Left forelimb (tissue), 1 donor: Measurements from ENCODE around the gene GMPR2.
"Not testable (repeated sequence)": the region's sequence is repeated elsewhere in the genome, so short reads cannot be mapped to it uniquely, and the experiment has no call there.

ENCODE experiments used
- DNase-seq: peaks from one replicate; pipeline ENCODE4 v3.0.0-alpha.2; 2018; ENCODE audit warnings: low spot score

Gene GMPR2

DNA sequence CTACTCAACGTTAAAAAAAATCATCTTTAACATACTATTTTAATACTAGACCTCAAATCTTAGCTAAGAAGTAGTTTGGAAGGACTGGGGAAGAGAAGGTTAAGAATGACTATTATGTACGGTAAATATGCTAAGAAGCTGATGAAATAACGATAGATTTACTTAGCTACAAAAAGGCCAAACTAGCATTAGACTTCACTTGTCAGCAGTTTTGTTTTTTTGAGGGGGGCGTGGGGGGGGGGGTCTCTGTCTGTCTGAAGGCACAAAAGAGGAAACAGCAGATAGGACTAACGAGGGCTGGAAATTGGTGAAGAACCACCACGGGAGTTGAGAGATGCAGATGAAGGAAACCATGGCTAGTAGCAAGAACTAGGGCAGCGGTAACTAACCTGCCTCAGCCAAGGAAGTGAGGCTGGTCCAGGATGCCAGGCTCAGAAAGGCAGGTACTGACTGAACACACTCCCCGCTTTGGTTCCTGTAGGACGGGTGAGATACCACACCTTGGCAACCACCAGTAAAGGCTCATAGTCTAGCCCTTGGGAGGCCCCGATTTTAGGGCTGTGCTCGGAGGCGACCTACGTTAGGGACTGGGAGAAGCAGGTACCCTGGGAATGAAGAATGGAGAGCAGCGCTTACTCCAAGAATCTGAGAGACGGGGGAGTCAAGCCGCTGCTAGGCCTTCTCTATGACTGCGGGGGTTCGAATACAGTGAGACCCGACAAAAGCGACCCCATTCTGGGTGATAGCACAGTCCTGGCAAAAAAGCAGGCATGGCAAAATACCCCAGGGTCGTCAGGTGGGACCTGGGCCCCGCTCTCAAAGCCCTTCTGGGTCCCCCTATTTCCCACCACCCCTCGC is 1.2 kb upstream of the GMPR2 start:
- DNase-seq, result no peak

DNA sequence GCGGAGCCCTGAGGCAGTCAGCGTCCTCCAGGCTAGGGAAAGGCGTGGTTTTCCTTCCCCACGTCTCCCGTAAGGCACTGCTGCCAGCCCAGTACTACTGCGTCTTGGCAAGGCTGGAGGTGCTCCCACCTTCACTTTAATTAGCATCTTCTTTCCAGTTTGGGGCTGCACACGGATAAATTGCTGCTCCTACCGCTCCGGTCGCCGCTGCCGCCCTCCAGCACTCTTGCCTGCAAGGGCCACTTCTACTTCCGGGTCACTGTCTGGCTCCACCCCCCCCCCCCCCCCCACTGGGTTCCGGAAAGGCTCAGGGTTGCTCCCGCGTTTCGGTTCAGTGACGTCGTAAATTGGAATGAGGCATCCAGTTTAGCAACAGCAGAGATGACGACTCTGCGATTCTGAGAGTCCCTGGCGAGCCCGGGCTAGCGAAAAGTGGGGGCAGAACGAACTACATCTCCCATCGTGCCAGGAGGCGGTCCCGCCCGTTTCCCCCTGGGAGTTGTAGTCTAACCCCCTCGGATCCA is 546 bp upstream of the GMPR2 start, which contains the start of gene NEDD8:
NEDD8 (minus strand) TSS at position 247 of the 524 bp plus-strand sequence; CDS start at position 147, 100 bp downstream.
- peak; percentile 97 for DNase-seq

DNA sequence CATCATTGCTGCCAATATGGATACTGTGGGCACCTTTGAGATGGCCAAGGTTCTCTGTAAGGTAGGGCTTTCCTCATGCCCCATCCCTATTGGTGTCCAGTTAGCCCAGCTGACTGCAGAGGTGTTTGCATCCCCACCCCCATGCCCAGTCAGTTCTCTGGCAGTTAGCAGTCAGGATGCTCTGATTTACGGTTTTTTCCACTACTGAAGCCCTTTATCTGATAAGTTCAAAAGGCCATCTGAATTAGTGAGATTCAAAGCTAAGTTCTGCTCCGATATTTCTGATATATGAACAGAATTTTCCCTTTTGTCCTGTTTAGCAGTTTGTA is 773 bp downstream of the GMPR2 start:
- no peak for DNase-seq

DNA sequence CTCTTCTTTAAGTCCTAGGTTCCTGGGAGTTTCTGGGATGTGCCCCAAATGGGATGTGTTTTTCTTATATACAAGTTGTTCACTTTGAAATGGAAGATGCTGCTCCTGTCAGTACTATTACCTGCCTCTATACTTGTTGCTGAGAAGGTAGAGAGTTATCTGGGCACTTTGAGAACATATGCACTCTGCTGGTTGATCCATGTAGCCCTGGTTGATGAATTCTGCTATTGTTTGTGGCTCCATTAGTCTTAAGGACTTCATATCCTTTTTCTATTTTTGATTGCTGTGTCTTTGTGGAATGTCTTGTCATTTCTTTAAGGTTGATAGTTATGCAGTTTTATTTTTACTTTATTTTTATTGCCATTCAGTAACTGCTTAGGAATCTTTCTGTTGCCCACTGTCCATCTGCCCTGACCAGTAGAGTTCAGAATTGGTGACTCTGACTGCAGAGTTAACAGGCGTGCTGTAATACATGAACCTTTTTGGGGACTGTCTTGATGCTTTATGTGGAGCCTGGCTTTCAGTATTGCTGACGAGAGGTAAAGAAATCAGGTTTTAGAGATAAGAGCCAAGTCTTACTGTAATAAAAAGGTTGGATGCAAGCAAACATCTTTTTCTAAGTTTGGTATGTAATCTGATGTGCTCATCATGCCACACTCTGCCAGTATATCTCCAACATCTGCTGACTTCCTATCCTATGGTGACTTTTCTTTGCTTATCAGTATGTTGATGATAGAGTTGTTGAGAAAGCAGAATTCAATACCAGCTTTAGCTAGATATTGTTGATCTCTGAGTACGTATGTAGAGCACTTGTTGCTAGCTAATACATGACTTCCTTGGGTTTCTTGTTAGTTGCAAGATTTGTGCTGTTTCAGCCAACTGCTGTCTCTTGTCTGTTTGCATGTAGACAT is 1.6 kb downstream of the GMPR2 start:
- DNase-seq, result no peak

DNA sequence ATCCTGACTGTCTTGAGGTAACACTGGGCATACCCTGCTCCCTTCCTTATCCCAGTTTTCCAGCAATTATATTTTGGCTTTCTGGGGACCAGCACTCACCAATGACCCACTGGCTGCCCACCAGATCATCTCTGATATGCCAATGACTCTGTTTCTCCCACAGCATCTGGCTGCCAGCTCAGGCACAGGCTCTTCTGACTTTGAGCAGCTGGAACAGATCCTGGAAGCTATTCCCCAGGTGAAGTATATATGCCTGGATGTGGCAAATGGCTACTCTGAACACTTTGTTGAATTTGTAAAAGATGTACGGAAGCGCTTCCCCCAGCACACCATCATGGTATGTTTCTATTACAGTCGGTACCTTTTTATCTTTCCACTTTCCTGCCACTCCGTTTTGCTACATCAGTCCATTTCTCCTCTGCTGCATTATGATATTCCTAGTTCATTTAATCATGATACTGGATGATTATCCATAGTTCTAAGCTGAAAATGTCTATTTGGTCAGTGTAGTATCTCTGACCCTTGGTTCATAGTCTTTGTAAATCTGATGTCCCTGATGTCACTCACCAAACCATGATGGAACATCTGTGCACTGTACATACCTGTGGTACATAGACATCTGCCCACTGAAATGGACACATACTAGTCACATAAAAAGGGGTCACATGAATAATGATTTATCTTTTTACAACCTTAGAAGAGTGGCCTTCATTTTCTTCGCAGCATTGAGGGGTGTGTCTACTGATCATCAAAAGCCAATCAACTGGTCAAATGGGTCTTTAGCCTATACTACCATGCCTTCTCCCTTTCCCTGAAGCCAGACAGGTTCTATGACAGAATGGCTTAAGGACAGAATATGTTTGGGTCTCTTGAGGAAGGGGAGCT is 3.3 kb downstream of the GMPR2 start:
- no peak for DNase-seq

DNA sequence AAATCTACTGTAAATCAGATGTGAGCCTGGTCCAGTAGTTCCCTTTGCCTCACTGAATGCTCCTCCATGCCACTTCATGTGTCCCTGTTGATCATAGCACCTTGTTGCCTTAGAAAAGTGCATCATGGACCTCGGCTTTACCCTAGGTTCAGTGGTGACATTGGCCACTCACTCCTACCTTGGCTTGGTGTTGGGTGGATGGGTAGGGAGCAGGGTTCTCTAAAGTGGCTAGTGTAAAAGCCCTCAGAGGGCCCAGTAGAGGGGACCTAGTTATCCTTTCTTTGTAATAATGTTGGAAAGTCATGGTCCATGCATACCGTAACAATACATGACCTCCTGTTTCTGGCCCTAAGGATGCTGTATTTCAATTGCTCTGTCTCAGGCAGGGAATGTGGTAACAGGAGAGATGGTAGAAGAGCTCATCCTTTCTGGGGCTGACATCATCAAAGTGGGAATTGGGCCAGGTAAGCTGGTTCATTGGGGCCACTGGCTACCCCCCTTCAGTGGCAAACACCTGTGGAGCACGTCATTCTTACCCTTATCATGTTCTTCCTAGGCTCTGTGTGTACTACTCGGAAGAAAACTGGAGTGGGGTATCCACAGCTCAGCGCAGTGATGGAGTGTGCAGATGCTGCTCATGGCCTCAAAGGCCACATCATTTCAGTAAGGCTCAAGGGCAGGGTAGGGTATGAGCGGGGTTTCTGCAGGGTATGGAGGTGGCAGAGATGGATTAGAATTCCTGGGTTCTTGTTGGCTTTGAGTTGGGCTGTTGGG is 4.1 kb downstream of the GMPR2 start:
- no peak for DNase-seq

DNA sequence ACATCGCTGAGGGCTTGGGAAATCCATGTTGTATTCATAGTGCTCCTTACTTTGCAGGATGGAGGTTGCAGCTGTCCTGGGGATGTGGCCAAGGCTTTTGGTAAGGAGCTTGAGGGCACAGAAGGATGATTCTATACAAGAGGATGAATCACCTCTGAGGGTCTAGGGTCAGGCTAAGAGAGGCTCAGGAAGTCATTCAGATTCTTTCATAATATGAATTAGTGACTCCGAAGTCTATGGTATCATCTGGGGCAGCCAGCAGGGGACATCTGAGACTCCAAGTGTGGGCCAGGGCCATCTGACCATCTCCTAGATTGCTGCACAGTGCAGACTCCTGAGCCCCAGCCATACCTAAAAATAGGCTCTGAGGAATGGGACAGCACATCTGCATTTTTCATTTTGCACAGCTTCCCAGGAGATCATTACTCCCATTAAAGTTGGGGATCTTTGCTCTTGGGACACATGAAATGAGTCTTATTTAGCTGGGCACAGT is 4.8 kb downstream of the GMPR2 start:
- DNase-seq, result no peak

DNA sequence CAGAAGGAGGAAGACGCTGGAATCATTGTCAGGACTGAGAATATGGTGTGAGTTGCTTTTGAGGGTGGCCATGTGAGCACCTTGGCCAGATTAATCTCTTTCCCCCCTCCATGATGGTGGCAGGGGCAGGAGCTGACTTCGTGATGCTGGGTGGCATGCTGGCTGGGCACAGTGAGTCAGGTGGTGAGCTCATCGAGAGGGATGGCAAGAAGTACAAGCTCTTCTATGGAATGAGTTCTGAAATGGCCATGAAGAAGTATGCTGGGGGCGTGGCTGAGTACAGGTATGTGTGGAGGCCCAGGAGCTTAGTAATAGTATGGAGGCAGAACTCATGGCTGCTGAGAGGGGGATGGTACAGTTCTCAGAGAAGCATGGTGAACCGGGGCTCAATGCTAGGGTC is 5.4 kb downstream of the GMPR2 start:
- no peak for DNase-seq

DNA sequence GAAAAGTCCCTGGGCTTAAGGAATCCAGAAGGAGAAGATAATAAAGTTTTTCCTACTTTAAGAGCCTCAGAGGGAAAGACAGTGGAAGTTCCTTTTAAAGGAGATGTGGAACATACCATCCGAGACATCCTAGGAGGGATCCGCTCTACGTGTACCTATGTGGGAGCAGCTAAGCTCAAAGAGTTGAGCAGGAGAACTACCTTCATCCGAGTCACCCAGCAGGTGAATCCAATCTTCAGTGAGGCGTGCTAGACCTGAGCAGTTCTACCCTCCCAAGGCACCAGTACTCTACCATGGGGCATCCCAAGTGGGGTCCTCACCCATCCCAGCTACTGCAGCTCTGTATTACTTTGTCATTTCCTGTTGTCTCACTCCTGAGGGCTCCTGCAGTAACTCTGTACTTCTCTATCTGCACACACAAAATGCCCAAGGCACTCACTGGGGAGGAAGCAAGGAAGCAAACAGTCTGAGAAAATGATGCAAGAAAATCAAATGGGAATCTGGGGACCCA is 5.9 kb downstream of the GMPR2 start:
- no peak for DNase-seq

DNA sequence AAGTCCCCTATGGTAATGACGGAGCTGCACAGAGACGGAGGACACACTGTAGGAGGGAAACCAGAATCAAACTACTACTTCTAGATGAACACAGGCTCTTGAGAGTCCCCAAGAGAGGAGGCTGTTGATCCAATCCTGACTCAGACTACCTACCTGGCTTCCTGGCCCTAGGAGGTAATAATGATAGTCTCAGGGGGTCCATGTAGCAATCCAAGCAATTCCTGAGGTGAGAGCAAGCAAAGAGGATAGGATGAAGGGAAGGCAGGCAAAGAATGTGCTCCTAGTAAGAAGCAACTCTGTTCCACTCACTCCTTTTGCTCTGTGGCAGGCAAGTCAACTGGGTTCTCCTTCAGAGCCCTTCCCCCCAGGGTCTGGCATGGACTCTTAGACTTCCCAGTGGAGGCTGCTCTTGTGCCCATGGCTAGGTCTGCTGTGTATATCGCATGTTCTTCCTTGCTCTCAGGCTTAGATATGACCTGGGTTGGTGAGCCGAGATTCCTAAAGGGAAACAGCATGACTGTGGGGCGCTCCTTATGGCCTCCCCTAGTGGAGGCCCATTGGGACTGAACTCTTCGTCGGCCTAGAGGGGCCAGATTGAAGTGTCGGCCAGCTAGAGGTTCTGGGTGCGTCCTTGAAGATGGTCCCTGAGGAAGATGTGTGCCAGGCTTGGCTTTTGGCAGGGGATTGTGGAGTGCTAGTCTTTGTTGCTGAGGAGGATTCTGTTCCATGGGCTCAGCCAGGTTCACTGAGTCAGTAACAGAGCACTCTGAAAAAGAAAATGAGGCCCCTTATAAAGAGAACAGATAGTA is 7.6 kb downstream of the GMPR2 start:
- DNase-seq, result no peak

DNA sequence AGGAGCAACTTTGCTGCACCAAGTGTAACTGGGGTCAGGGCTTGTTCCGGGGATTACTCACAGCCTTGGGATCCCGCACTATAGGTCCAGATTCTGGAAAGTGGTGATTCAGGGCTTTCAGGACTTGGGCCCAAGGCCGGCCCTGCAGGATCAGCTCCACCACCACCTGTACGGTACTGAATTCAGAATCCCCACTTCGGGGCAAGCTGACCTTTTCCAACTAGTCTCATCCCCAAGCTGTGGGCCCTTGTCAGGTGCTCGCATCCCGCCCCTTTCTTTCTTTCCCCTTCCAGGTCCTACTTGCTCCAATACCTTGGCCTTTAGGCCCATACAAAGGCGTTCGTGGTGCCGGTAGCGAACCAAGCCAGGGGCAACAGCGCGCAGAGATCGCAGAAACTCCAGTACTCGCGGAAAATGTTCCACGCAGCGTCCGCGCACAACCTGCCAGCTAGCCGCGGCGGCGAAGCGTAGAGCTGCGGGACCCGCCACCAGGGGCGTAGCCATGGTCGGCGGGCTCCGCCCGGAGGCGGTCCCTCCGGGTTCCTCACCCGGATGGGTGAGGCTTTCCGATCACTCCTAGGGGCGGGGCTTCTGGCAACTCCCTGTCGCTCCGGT is 9.2 kb downstream of the GMPR2 start:
- DNase-seq, result no peak

DNA sequence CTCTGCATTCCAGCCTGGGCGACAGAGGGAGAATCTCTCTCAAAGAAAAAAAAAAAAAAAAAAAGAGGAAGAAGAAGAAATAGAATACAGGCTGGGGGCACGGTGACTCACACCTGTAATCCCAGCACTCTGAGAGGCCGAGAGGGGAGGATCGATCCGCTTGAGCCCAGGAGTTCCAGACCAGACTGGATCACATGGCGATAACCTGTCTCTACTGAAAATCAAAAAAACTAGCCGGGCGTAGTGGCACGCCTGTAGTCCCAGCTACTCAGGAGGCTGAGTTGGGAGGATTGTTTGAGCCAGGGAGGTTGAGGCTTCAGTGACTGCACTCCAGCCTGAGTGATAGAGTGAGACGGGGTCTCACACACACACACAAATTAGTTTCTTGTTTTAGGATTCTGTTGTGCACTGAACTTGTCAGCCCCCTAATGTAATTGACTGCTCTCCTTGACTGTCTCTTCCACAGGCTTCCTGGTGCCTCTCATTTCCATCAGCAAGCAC is 10.7 kb downstream of the GMPR2 start:
- no peak for DNase-seq

DNA sequence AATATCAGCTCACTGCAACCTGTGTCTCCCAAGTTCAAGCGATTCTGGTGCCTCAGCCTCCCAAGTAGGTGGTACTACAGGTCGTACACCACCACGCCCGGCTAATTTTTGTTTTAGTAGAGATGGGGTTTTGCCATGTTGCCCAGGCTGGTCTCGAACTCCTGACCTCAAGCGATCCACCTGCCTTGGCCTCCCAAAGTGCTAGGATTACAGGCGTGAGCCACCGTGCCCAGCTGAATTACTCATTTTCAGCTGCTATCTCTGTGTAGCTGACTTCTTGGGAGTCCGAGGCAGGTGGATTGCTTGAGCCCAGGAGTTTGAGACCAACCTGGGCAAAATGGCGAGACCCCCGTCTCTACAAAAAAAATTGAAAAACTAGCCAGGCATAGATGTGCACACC is 12.6 kb downstream of the GMPR2 start:
- DNase-seq, result not testable (repeated sequence)

DNA sequence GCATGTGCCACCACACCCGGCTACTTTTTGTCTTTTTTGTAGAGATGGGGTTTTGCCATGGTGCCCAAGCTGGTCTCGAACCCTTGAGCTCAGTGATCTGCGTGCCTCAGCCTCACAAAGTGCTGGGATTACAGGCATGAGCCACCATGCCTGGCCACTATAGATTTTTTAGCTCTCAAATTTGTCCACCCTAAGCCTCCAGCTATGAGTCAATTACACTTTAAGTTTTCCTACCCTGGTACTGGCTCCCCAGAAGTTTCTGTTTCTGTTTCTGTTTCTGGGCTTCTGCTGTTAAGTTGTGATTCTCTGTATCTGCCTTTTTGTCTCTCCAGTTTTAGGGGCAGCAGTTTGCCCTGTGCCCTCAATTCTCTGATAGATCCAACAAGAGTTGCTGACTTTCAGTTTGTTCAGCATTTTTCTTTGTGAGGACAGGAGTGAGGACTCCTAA is 14.1 kb downstream of the GMPR2 start:
- DNase-seq, result no peak

DNA sequence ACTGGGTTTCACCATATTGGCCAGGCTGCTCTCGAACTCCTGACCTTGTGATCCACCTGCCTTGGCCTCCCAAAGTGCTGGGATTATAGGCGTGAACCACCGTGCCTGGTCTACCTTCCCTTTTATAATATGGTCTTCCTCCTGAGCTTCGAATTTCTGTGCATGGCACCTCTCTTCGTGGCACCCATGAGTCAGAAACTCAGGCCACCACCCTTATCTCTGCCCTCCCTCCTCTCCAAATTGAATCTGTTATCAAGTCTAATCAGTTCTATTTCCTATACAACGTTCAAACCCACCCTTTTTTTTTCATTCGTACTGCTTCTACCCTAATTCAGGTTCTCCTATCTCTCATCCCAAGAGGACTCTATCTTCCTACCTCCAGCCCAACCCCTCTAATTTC is 14.7 kb downstream of the GMPR2 start:
- DNase-seq, result no peak

DNA sequence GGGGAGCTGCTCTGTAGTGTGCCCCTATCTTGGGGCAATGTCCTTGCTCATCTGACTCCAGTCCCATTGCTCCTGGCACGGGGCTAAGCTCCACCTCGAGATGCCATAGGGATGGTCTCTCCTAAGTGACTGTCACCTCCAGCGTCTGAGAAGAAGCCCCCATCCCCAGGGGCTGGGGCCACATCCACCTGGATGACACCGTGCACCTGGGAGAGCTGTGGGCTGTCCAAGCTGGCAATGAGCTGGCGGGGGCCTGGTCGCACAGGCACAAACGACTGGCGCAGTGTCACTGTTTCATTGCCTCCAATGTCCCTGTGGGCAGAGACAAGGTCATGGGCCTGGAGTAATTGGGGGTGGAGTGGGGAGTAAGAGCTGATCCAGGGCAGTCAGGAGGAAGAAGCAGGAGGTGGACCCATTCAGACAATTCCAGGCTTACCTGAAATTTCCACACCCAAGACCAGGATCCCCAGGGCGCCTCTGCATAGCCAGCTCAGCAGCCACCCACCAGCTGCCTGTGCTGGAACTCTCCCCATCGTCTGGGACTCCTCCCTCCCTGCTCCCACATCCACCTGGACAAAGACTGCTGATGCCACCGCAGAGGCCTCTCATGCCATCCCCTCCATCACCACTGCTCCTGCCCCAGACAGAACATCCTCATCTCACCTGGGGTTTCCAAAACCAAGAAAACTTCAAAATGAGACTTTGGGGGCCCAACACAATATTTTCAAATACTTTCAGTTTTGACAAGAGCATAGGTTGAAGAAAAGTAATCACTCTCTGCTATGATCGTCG is 16.7 kb downstream of the GMPR2 start:
- DNase-seq, result no peak

DNA sequence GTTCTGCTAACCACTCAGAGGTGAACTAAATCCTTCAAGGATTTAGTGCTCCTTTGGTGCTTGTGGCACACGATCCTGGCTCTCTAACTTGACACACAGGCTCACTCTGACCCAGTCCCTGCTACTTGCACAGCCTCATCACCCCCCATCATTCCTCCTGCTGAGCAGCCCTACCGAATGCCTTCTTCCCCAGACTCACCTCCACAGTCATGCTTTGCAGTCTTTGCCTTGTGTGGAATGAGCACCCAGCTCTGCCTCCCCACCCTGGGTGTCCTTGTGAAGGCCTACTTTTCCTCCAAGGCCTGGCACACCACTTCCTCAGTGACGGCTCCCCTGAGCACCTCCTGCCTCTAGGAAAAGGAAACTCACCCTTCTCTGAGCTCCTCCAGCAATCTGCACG is 17.6 kb downstream of the GMPR2 start:
- DNase-seq, result no peak

DNA sequence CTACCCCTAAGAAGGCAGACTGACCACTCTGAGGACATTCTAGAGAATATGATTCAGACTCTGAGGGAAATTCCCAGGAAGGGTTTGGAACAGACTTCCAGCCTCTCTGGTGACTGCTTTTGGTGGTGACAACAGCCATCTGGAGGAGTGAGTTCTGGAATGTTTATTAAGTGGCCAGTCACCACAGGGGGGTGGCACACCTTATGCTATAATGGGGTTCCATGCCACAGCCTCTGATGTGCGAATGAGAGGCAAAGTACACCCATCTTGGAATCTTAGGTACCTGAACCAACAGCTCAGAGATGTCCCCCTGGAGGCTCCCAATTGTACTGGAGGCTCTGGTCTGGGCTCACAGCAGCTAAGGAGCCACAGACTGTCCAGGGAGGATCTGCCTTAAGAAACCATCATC is 19.2 kb downstream of the GMPR2 start:
- no peak for DNase-seq
